Activated naive CD4-positive, alpha-beta T cell treated with anti-CD3 and anti-CD28 coated beads, Interleukin-2, amount 10 ng/mL, durations not matched to agents 7 days and 5 days (primary cell): ENCODE results near the gene ADAMTS9.

Source experiments
- CTCF ChIA-PET: fragments of 350-600 bp; sonication (Branson Sonifier 250); formaldehyde crosslinking; loops from one replicate; lab custom pipeline; 2021; ENCODE audit warnings: antibody characterized with exemption; lab: Charles Lee
- DNase-seq: peaks from one replicate; pipeline ENCODE4 v3.0.0-alpha.2; 2020
- H3K27ac Mint-ChIP-seq: one replicate; pipeline ENCODE4 v1.8.0; 2021; ENCODE audit warnings: mild to moderate bottlenecking, moderate library complexity, mixed read lengths
- H3K27me3 Mint-ChIP-seq: one replicate; pipeline ENCODE4 v1.8.0; 2021; ENCODE audit warnings: mild to moderate bottlenecking, mixed read lengths
- H3K36me3 Mint-ChIP-seq: one replicate; pipeline ENCODE4 v1.8.0; 2021; ENCODE audit warnings: mixed read lengths
- H3K4me1 Mint-ChIP-seq: one replicate; pipeline ENCODE4 v1.8.0; 2021; ENCODE audit warnings: mixed read lengths
- H3K4me3 Mint-ChIP-seq: one replicate; pipeline ENCODE4 v1.8.0; 2021; ENCODE audit warnings: mild to moderate bottlenecking, moderate library complexity, mixed read lengths
- H3K9me3 Mint-ChIP-seq: one replicate; pipeline ENCODE4 v1.8.0; 2021; ENCODE audit warnings: mixed read lengths

Gene ADAMTS9

DNA sequence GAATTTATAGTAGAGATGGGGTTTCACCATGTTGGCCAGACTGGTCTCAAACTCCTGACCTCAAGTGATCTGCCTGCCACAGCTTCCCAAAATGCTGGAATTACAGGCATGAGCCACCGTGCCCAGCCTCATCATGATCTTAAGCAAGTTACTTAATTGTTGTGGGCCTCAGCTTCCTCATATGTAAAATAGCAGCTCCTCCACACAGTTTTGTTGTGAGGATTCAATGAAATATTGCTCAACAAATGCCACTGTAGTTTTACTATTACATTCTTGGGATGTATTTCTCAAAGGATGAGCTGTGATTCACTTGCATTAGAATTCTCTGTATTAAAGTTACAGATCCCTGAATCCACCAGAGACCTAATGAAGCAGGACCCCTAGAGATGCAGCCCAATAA is 168.8 kb downstream of the ADAMTS9 start:
- Mint-ChIP-seq H3K27me3 (no peaks in the 10 kb centered on the region), H3K9me3 (no peaks in the 10 kb centered on the region), H3K27ac (no peak overlapping the region), H3K4me3 (no peak overlapping the region), H3K36me3 (no peaks in the 10 kb centered on the region), H3K4me1 (no peaks in the 10 kb centered on the region)
- CTCF ChIA-PET = interaction anchor here (2.3 kb wide), 1 partner anchor 11 kb away, joined by 10 read pairs; no protein-coding TSS in a partner anchor
- no peak for DNase-seq

DNA sequence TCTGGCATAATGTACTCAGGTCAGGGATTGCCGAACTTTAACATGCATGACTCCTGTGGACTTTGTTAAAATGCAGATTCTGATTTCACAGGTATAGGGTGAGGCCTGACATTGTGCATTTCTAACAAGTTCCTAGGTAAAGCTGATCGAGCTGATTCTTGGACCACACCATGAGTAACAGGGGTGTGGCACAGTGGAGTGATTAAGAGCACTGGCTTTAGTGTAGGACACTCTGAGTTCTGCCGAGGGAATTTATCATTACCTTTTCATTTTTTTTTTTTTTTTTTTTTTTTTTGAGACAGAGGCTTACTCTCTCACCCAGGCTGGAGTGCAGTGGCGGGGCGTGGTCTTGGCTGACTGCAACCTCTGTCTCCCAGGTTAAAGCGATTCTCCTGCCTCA is 169.3 kb downstream of the ADAMTS9 start:
- DNase-seq = no peak
- H3K27me3 Mint-ChIP-seq = no peaks in the 10 kb centered on the region
- H3K4me3 Mint-ChIP-seq = no peak overlapping the region
- no peaks in the 10 kb centered on the region for H3K4me1 Mint-ChIP-seq
- CTCF ChIA-PET = interaction anchor here (2.3 kb wide), 1 partner anchor 12 kb away, joined by 10 read pairs; no protein-coding TSS in a partner anchor
- no peak overlapping the region for H3K27ac Mint-ChIP-seq
- no peaks in the 10 kb centered on the region for H3K36me3 Mint-ChIP-seq
- H3K9me3 Mint-ChIP-seq = no peaks in the 10 kb centered on the region

DNA sequence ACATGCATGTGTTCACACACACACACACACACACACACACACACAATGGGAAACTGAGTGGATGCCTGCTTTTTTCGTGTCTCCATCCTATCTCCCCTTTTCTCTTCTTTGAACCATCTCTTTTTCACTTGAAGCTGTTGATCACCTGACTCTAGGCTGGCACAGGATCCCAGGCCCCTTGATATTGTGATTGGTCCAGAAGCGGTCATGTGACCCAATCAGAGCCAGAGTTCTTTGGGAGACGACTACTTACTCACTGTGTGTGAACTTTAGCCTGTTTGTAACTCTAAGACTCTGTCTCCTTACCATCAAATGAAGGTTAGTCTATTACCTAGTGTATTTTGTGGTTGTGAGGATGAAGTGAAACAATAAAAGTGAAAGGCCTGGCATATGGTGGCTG is 172.9 kb downstream of the ADAMTS9 start:
- no peaks in the 10 kb centered on the region for H3K36me3 Mint-ChIP-seq
- no peaks in the 10 kb centered on the region for H3K9me3 Mint-ChIP-seq
- no peak for DNase-seq
- H3K27me3 Mint-ChIP-seq = no peaks in the 10 kb centered on the region
- no peak overlapping the region for H3K4me3 Mint-ChIP-seq
- CTCF ChIA-PET = no interaction called here
- H3K27ac Mint-ChIP-seq = no peak overlapping the region
- H3K4me1 Mint-ChIP-seq = no peaks in the 10 kb centered on the region

DNA sequence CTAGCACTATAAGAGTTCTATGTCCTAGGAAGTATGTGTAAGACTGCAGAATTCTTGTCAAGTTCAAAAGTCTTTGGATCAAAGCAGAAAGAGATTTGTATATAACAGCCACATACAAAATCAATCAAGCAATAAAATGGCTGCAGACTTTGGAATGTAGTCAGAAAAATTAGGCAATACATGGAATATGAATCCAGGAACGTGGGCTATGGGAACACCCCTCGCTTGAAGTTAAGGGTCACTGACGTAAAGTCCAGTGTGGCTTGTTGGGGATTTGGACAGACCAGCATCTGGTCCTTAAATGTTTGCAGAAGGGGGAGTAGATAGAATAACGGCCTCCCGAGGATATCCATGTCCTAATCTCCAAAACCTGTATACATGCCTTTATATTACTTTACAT is 178.6 kb downstream of the ADAMTS9 start:
- H3K36me3 Mint-ChIP-seq = no peaks in the 10 kb centered on the region
- H3K4me1 Mint-ChIP-seq = no peaks in the 10 kb centered on the region
- no peak for DNase-seq
- CTCF ChIA-PET = no interaction called here
- peaks cover 4% of the 10 kb centered on the region for H3K27me3 Mint-ChIP-seq
- no peak overlapping the region for H3K4me3 Mint-ChIP-seq
- H3K9me3 Mint-ChIP-seq = no peaks in the 10 kb centered on the region
- no peak overlapping the region for H3K27ac Mint-ChIP-seq

DNA sequence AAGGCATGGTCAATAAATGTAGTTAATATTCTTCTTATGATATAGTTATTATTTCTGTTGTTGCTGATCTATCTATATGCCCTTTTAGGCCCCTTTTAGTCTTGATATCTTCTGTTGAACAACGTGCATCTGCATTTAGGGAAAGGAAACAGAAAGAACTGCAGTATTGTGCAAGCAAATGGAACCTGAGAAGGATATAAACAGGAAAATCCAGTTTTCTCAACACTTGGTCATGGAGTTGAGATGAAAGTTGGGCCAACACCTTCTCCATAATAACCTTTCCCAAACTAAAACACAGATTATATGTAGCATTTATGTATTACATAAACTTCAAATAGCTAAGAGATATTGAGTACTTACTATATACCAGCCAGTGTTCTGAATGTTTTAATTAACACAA is 179.7 kb downstream of the ADAMTS9 start:
- CTCF ChIA-PET = no interaction called here
- DNase-seq = no peak
- no peaks in the 10 kb centered on the region for H3K9me3 Mint-ChIP-seq
- H3K4me1 Mint-ChIP-seq = no peaks in the 10 kb centered on the region
- no peak overlapping the region for H3K27ac Mint-ChIP-seq
- H3K4me3 Mint-ChIP-seq = no peak overlapping the region
- H3K36me3 Mint-ChIP-seq = no peaks in the 10 kb centered on the region
- H3K27me3 Mint-ChIP-seq = peaks cover 4% of the 10 kb centered on the region

DNA sequence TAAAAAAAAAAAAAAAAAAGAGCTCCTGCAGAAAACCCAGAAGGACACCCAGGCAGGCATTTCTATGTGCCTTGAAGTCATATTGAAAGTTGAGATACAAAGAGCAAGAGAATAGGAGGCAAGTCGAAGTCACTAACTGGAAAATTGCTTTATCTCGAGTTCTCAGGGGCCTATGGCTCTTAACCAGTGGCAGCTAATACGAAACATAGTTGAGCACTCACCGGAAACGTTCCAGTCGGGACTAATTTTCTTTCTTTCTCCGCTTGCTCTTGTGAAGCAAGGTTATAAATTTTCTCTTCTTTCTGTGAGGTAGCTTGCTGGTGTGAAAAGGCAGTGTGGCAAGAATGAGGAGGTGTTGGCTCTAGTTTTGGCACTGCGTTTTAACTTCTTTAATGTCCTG is 181.5 kb downstream of the ADAMTS9 start:
- Mint-ChIP-seq H3K9me3 (no peaks in the 10 kb centered on the region), H3K27me3 (peaks cover 4% of the 10 kb centered on the region), H3K4me1 (no peaks in the 10 kb centered on the region), H3K27ac (no peak overlapping the region), H3K4me3 (no peak overlapping the region), H3K36me3 (no peaks in the 10 kb centered on the region)
- CTCF ChIA-PET = interaction anchor here (0.6 kb wide), 1 partner anchor 196 kb away, joined by 3 read pairs; no protein-coding TSS in a partner anchor
- DNase-seq = no peak

DNA sequence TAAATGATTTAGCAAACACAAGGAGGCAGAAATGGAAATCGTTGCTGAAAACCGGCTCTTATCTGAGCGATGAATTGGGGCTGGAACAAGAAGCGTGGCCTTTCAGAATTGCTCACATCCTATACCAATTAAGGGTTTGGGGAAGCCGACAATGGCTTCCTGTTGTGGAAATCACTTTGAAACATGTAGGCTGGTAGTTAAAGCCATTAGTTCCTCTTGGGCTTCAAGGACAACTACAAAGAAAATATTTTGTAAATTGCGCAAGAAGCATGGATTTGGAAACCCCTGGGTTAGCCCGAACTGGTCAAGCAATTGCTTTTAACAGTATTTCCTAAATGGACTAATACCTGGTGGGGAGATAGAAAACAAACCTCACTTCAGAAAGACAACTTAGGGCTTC is 182.4 kb downstream of the ADAMTS9 start:
- Mint-ChIP-seq H3K9me3 (no peaks in the 10 kb centered on the region), H3K27me3 (peaks cover 4% of the 10 kb centered on the region), H3K4me3 (no peak overlapping the region), H3K27ac (no peak overlapping the region), H3K4me1 (no peaks in the 10 kb centered on the region), H3K36me3 (no peaks in the 10 kb centered on the region)
- CTCF ChIA-PET = no interaction called here
- no peak for DNase-seq

DNA sequence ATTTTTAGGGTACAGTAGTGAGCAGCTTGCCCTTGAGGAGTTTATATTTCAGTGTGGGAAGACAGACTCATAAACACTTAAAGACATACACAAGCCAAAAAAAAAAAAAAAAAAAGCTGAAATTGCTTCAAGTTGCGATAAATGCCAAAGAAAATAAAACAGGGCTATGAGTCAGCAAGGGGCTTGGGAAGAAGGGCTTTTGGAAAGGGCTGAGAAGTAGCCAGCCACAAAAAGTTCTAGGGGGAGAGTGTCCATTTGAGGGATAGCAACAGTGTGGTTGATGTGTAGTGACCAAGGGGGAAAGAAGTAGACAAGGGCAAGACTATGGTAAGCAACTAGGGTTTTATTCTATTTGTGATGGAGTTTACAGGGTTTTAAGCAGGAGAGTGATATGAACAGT is 185.5 kb downstream of the ADAMTS9 start:
- Mint-ChIP-seq H3K27me3 (peaks cover 4% of the 10 kb centered on the region), H3K4me1 (no peaks in the 10 kb centered on the region)
- CTCF ChIA-PET = no interaction called here

DNA sequence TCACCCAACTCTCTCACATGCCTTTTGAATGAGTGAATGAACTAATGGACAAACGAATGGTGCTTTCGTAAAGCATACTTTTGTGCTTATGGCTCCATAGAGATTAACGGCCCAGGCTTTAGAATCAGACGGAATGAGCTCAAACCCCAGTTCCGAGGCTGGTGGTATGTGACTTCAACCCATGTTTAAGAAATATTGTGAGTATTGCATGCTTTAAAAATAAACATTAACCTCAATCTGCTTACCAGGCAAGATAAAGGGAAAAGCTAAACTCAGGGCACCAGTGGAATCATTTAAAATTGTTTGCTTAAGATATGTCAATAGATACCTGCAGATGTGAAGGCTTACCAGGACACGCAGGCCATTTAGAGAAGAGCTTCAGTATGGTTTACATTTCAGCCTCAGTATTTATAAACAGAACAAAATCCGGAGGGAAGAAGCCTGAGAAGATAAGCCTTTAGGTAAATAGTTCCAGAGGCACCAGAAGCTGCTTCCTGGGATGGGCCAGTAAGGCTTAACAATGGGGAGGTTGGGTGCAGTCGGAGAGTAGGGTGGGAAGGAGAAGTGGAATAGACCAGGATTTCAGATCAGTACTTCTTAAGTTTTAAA is 186.4 kb downstream of the ADAMTS9 start:
- Mint-ChIP-seq H3K27me3 (no peaks in the 10 kb centered on the region), H3K9me3 (no peaks in the 10 kb centered on the region), H3K27ac (no peak overlapping the region), H3K36me3 (no peaks in the 10 kb centered on the region), H3K4me1 (no peaks in the 10 kb centered on the region), H3K4me3 (no peak overlapping the region)
- CTCF ChIA-PET = interaction anchor here (0.6 kb wide), 1 partner anchor 28 kb away, joined by 4 read pairs; no protein-coding TSS in a partner anchor
- no peak for DNase-seq

More for the DNA sequence above, 185.5 kb downstream of the ADAMTS9 start:
- no peak overlapping the region for H3K27ac Mint-ChIP-seq
- no peaks in the 10 kb centered on the region for H3K36me3 Mint-ChIP-seq
- no peak for DNase-seq
- H3K9me3 Mint-ChIP-seq = no peaks in the 10 kb centered on the region
- H3K4me3 Mint-ChIP-seq = no peak overlapping the region

DNA sequence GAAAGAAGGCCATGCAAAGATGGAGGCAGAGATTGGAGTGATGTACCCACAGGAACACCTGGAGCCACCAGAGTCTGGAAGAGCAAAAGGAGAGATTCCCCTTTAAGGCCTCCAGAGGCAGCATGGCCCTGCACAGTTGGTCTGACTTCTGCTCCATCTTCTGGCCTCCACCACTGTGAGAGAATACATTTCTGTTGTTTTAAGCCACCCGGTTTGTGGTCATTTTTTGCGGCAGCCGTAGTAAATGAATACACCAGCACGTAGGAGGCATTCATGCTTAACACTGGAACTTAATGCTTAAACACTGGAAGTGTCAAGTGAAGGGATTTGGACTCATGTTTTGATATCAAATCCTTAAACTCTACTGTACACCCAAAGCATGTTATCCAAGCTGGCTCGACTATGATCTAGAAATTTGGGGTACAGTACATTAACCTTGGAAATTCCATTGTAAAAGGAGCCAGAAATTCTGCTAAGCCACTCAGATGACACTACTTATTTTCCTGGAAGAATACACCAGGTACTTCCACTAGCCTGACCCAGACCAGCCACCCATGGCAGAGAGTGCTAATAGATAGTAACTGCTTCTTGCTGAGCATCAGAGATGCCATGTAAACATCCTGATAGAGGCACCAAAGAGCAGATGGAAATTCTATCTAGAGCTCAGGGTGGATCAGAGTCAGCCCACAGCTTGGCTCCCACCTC is 190.9 kb downstream of the ADAMTS9 start:
- no peaks in the 10 kb centered on the region for H3K36me3 Mint-ChIP-seq
- H3K27ac Mint-ChIP-seq = no peak overlapping the region
- H3K9me3 Mint-ChIP-seq = no peaks in the 10 kb centered on the region
- CTCF ChIA-PET = no interaction called here
- H3K4me3 Mint-ChIP-seq = no peak overlapping the region
- H3K4me1 Mint-ChIP-seq = no peaks in the 10 kb centered on the region
- H3K27me3 Mint-ChIP-seq = peaks cover 23% of the 10 kb centered on the region
- DNase-seq = no peak

DNA sequence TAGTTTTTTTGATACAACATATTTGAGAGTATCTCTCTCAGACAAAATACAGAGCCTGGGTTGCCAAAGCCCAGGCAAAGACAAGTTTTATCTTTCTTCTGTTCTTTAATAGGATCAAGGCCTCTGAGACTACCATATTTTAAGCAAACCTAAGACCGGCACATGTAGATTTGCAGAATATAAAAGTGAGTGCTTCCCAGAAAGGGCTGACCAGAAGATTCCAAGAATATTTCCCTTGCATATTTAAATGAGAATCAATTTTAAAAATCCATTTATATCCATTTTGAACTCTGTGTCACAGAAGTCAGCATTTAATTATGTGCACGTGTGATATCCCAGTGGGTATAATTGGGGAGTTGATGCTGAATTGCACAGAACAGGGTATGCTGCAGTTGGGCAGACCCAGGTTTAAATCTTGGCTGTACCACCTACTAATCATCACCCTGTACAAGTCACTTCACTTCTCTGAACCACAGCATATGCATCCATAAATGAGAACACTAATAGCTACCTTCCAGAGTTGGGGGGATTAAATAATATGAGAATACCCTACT is 191.9 kb downstream of the ADAMTS9 start:
- Mint-ChIP-seq H3K36me3 (no peaks in the 10 kb centered on the region), H3K9me3 (no peaks in the 10 kb centered on the region), H3K4me1 (no peaks in the 10 kb centered on the region), H3K4me3 (no peak overlapping the region), H3K27ac (no peak overlapping the region), H3K27me3 (peaks cover 32% of the 10 kb centered on the region)
- DNase-seq = no peak
- CTCF ChIA-PET = no interaction called here

DNA sequence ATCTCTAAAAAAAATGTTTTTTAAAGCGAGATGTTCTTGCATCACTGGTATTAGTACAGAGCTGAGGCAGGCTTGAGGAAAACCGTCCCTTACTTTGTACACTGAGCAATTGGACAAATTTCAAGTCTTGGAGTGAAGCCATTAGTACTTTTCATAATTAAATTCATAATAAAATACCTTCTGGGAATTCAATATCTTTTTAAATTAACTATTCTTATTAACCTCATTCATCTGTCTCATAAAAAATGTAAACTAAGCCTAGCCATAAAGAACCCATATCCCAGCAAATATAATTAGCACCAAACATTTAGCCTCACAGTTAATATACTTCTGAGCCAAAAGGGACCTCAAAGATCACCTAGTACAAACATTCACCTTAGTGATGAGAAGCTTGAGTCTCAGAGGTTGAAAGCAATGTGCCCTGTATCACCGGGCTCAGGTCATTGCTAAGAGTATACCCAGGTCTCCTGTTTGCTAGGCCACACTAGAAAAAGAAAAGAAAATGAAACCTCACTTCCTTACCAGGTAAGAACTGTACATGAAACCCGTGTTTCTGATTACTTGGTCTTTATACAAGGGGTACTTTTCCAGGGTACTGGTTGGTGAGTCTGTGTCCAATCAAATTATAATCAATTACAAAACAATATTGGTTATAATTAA is 192.5 kb downstream of the ADAMTS9 start:
- Mint-ChIP-seq H3K4me3 (no peak overlapping the region), H3K4me1 (no peaks in the 10 kb centered on the region), H3K27ac (no peak overlapping the region), H3K27me3 (peaks cover 38% of the 10 kb centered on the region), H3K36me3 (no peaks in the 10 kb centered on the region), H3K9me3 (no peaks in the 10 kb centered on the region)
- DNase-seq = no peak
- CTCF ChIA-PET = interaction anchor here (1.0 kb wide), 1 partner anchor 11 kb away, joined by 3 read pairs; no protein-coding TSS in a partner anchor

DNA sequence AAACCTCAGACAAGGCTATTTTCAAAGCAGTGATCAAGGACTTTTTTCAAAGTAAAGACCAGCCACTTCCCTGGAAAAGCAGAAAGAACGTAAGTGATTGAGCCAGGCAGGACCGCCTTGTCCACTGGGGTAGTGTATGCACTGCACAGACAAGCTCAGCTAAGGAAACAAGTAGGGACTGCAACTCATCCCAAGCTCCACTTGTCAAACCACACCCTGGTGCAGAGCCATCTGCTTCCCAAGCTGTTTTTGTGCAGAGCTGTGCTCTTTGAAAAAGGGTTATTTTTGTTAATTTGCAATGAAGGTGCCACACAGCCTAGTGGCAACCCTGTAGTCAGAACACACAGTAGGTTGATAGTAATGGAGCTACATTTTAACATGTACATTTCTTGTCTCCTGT is 193.3 kb downstream of the ADAMTS9 start:
- DNase-seq = no peak
- Mint-ChIP-seq H3K36me3 (no peaks in the 10 kb centered on the region), H3K27ac (no peak overlapping the region), H3K9me3 (no peaks in the 10 kb centered on the region), H3K4me1 (no peaks in the 10 kb centered on the region), H3K4me3 (no peak overlapping the region), H3K27me3 (peaks cover 45% of the 10 kb centered on the region)
- CTCF ChIA-PET = interaction anchor here (1.0 kb wide), 1 partner anchor 10 kb away, joined by 3 read pairs; no protein-coding TSS in a partner anchor

DNA sequence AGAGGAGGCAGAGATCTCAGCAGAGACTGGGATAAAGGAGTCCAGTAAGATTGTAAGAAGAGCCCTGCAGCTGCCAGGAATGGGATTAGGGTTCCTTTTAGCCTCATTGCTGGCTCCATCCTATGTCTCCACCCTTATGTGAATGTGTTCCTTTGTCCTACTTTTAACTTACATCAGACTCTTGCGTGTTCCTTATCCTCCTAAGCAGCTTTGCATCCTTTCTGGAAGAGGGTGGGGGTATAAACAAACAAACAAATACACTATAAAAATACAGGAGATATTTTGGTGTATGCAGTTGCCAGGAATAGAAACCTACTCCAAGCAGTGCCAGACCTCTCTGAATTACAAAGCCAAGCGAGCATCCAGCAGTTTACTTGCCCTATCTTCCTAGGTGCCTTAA is 194.7 kb downstream of the ADAMTS9 start:
- H3K27ac Mint-ChIP-seq = no peak overlapping the region
- H3K36me3 Mint-ChIP-seq = no peaks in the 10 kb centered on the region
- H3K9me3 Mint-ChIP-seq = no peaks in the 10 kb centered on the region
- DNase-seq = no peak
- no peaks in the 10 kb centered on the region for H3K4me1 Mint-ChIP-seq
- H3K4me3 Mint-ChIP-seq = no peak overlapping the region
- CTCF ChIA-PET = no interaction called here
- H3K27me3 Mint-ChIP-seq = peaks cover 59% of the 10 kb centered on the region
